Neuronal stem cell (in vitro differentiated cells): Measurements from ENCODE around the gene CLTCL1.
"Not testable (repeated sequence)": the region's sequence is repeated elsewhere in the genome, so short reads cannot be mapped to it uniquely, and the experiment has no call there.

Experiments
- DNase-seq: peaks from one replicate; pipeline ENCODE4 v3.0.0-alpha.2; 2013; ENCODE audit warnings: low spot score
- H2AFZ ChIP-seq: one replicate; pipeline ENCODE4 v1.6.1; 2013; ENCODE audit warnings: mild to moderate bottlenecking, low read length, inconsistent platforms
- H2AK5ac ChIP-seq: 2 replicates; pipeline ENCODE4 v1.6.1; 2013; ENCODE audit warnings: low read depth, mild to moderate bottlenecking, inconsistent platforms, low read length, moderate library complexity, mixed read lengths
- H2BK120ac ChIP-seq: 2 replicates; pipeline ENCODE4 v1.6.1; 2013; ENCODE audit warnings: low read depth, mild to moderate bottlenecking, inconsistent platforms, low read length, moderate library complexity, mixed read lengths
- H2BK12ac ChIP-seq: one replicate; pipeline ENCODE4 v1.6.1; 2013; ENCODE audit warnings: low read length, inconsistent platforms
- H2BK15ac ChIP-seq: 2 replicates; pipeline ENCODE4 v1.6.1; 2013; ENCODE audit warnings: mild to moderate bottlenecking, low read length, inconsistent platforms, mixed read lengths
- H2BK5ac ChIP-seq: one replicate; pipeline ENCODE4 v1.6.1; 2013; ENCODE audit warnings: inconsistent platforms, mild to moderate bottlenecking, low read length, moderate library complexity
- H3K14ac ChIP-seq: one replicate; pipeline ENCODE4 v1.6.1; 2013; ENCODE audit warnings: low read length, inconsistent platforms
- H3K18ac ChIP-seq: 2 replicates; pipeline ENCODE4 v1.6.1; 2013; ENCODE audit warnings: low read length, inconsistent platforms
- H3K23ac ChIP-seq: 2 replicates; pipeline ENCODE4 v1.6.1; 2013; ENCODE audit warnings: low read depth, mild to moderate bottlenecking, mixed read lengths, low read length, inconsistent platforms; ENCODE audit not compliant: poor library complexity
- H3K27ac ChIP-seq: replicated peaks from 3 replicates; pipeline ENCODE4 v1.5.1; 2013; ENCODE audit warnings: low read length, inconsistent platforms
- H3K27me3 ChIP-seq, 3 experiments: 2 replicates each; pipeline ENCODE4 v1.6.1; 2013; ENCODE audit warnings: low read length in 3 of 3, mild to moderate bottlenecking in 2 of 3, inconsistent platforms in 1 of 3, low read depth in 1 of 3, mixed read lengths in 1 of 3, moderate library complexity in 1 of 3; ENCODE audit not compliant: control insufficient read depth in 3 of 3, insufficient read depth in 3 of 3
- H3K36me3 ChIP-seq, 2 donors: replicated peaks in 1 of 2; 2 replicates each; pipeline ENCODE4 v1.6.1; 2013; ENCODE audit warnings: low read length in 2 of 2; ENCODE audit not compliant: control insufficient read depth in 2 of 2, insufficient read depth in 2 of 2
- H3K4ac ChIP-seq: 2 replicates; pipeline ENCODE4 v1.6.1; 2013; ENCODE audit warnings: inconsistent platforms, mild to moderate bottlenecking, low read length, moderate library complexity
- H3K4me1 ChIP-seq, 2 donors: 1 replicate in 1 of 2; 2 replicates in 1 of 2; pipeline ENCODE4 v1.6.1; 2013; ENCODE audit warnings: low read length in 2 of 2, low read depth in 1 of 2; ENCODE audit not compliant: control insufficient read depth in 2 of 2, insufficient read depth in 1 of 2
- H3K4me2 ChIP-seq: one replicate; pipeline ENCODE4 v1.6.1; 2013; ENCODE audit warnings: mild to moderate bottlenecking, low read length, inconsistent platforms; ENCODE audit not compliant: insufficient read depth, poor library complexity, severe bottlenecking
- H3K4me3 ChIP-seq, 2 donors: 2 replicates each; pipeline ENCODE4 v1.5.1; 2013; ENCODE audit warnings: low read length in 2 of 2, mild to moderate bottlenecking in 2 of 2, inconsistent platforms in 1 of 2, moderate library complexity in 1 of 2
- H3K79me1 ChIP-seq: one replicate; pipeline ENCODE4 v1.6.1; 2013; ENCODE audit warnings: low read depth, mild to moderate bottlenecking, inconsistent platforms, low read length, moderate library complexity
- H3K9ac ChIP-seq: one replicate; pipeline ENCODE4 v1.6.1; 2013; ENCODE audit warnings: mild to moderate bottlenecking, low read depth, low read length, inconsistent platforms; ENCODE audit not compliant: poor library complexity
- H3K9me3 ChIP-seq, 2 donors: replicated peaks in 1 of 2; 2 replicates each; pipeline versions ENCODE3 to v1.6.1; 2013; ENCODE audit warnings: low read length in 2 of 2, mild to moderate bottlenecking in 2 of 2, inconsistent platforms in 1 of 2, low read depth in 1 of 2, mixed read lengths in 1 of 2, moderate library complexity in 1 of 2; ENCODE audit not compliant: control insufficient read depth in 2 of 2, insufficient read depth in 1 of 2
- H4K8ac ChIP-seq: one replicate; pipeline ENCODE4 v1.6.1; 2013; ENCODE audit warnings: low read depth, mild to moderate bottlenecking, inconsistent platforms, low read length, moderate library complexity
- H4K91ac ChIP-seq: one replicate; pipeline ENCODE4 v1.6.1; 2013; ENCODE audit warnings: low read length, low read depth, mild to moderate bottlenecking, inconsistent platforms; ENCODE audit not compliant: poor library complexity
- WGBS, 2 donors: extraction: QIAGEN DNeasy Blood & Tissue Kit; methylation state at CpG; one replicate each; pipeline ENCODE4 v1.1.7; 2013; ENCODE audit warnings: missing lambda C conversion rate in 2 of 2, mixed read lengths in 1 of 2; ENCODE audit not compliant: insufficient read length in 2 of 2, insufficient replicate concordance in 1 of 2; ENCODE audit errors: extremely low coverage in 2 of 2; 5-methylcytosine and 5-hydroxymethylcytosine counted together

The CLTCL1 gene

DNA sequence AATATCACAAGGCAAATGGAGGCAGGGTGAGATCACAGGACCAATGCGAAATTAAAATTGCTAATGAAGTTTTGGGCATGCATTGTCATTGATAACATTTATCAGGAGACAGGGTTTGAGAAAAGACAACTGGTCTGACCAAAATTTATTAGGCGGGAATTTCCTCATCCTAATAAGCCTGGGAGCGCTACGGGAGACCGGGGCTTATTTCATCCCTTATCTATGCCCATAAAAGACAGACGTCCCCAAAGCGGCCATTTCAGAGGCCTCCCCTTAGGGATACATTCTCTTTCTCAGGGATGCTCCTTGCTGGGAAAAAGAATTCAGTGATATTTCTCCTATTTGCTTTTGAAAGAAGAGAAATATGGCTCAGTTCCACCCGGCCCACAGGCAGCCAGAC, 28.6 kb upstream of the CLTCL1 start:
- not testable (repeated sequence) for H3K14ac ChIP-seq, H3K4me3 ChIP-seq, H4K91ac ChIP-seq, H2AFZ ChIP-seq, H3K79me1 ChIP-seq, H2BK120ac ChIP-seq, H2AK5ac ChIP-seq, H3K4me2 ChIP-seq, H3K27ac ChIP-seq, H2BK12ac ChIP-seq, H3K36me3 ChIP-seq, H2BK15ac ChIP-seq, H3K9ac ChIP-seq, H3K18ac ChIP-seq, H4K8ac ChIP-seq, H3K4me1 ChIP-seq, H3K27me3 ChIP-seq, H3K4ac ChIP-seq, H3K23ac ChIP-seq, H2BK5ac ChIP-seq, DNase-seq
- peaks cover 2 to 10% of the 10 kb centered on the region in 2 donors for H3K9me3 ChIP-seq
- WGBS, 2 donors = no CpG with 5 or more reads among the region's 8 CpGs

DNA sequence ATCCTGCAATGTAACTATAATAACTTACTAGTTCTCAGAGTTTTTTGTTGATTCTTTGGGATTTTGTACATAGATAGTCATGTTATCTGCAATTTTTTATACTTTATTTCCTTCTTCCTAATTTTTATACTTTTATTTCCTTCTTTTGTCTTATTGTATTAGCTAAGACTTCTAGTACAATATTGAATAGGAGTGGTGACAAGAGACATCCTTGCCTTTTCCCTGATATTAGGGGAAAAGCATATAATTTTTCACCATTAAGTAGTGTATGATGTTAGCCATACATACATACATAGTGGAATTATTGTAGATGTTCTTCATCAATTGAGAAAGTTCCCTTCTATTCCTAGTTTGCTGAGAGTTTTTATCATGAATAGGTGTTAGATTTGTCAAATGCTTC, 27.8 kb upstream of the CLTCL1 start:
- Histone ChIP-seq H3K4me3 (no peak overlapping the region), H3K14ac (no peak overlapping the region), H2BK5ac (no peak overlapping the region), H3K9me3 (peaks cover 2 to 10% of the 10 kb centered on the region in 2 donors), H2AK5ac (no peak overlapping the region), H2BK120ac (no peak overlapping the region), H3K4me1 (no peaks in the 10 kb centered on the region), H3K27me3 (no peaks in the 10 kb centered on the region), H3K9ac (no peak overlapping the region), H2AFZ (no peak overlapping the region), H2BK15ac (no peak overlapping the region), H3K4ac (no peak overlapping the region), H3K23ac (no peak overlapping the region), H4K91ac (no peak overlapping the region), H3K4me2 (no peak overlapping the region), H2BK12ac (no peak overlapping the region), H3K36me3 (no peaks in the 10 kb centered on the region), H3K27ac (no peak overlapping the region), H4K8ac (no peak overlapping the region), H3K18ac (no peak overlapping the region), H3K79me1 (no peaks in the 10 kb centered on the region)
- DNase-seq = no peak

DNA sequence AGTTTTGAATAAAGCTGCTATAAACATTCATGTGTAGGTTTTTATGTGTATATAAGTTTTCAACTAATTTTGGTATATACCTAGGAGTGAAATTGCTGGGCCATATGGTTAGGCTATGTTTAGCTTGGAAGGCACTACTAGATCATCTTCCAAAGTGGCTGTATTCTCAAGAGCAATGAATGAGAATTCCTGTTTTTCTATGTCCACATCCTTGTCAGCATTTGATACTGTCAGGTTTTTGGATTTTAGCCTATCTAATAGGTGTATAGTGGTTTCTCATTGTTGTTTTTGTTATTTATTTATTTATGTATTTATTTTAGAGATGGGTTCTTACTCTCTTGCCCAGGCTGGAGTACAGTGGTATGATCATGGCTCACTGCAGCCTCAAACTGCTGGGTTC, 26.3 kb upstream of the CLTCL1 start:
- Histone ChIP-seq H2BK5ac (no peak overlapping the region), H4K8ac (no peak overlapping the region), H2BK12ac (no peak overlapping the region), H3K36me3 (no peaks in the 10 kb centered on the region), H3K27ac (no peak overlapping the region), H2BK120ac (no peak overlapping the region), H3K23ac (no peak overlapping the region), H3K18ac (no peak overlapping the region), H2AFZ (no peak overlapping the region), H3K79me1 (no peaks in the 10 kb centered on the region), H3K9ac (no peak overlapping the region), H3K4me3 (no peak overlapping the region), H2BK15ac (no peak overlapping the region), H3K9me3 (peaks cover 2 to 8% of the 10 kb centered on the region in 2 donors), H3K4me2 (no peak overlapping the region), H2AK5ac (no peak overlapping the region), H3K27me3 (no peaks in the 10 kb centered on the region), H4K91ac (no peak overlapping the region), H3K4ac (no peak overlapping the region), H3K14ac (no peak overlapping the region), H3K4me1 (no peaks in the 10 kb centered on the region)
- no peak for DNase-seq

DNA sequence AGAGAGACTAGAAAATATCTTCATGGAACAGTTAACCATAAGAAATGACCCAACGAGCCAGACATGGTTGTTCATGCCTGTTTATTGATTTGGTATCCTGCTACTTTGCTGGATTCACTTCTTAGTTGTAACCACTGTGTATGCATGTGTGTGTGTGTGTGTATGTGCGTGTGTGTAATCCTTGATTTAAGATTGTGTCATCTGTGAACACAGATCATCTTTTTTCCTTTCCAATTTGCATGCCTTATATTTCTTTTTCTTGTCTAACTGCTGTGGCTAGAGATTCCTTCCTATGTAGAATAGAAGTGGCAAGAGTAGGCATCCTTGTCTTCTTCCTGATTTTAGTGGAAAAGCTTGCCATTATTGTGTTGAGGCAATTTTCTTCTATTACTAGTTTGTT, 16.4 kb upstream of the CLTCL1 start:
- Histone ChIP-seq H3K14ac (no peak overlapping the region), H3K9ac (no peak overlapping the region), H3K18ac (no peak overlapping the region), H2AK5ac (no peak overlapping the region), H2BK5ac (no peak overlapping the region), H3K4ac (no peak overlapping the region), H2BK120ac (no peak overlapping the region), H3K79me1 (no peaks in the 10 kb centered on the region), H3K9me3 (no peaks in the 10 kb centered on the region), H3K23ac (no peak overlapping the region), H4K91ac (no peak overlapping the region), H2BK15ac (no peak overlapping the region), H2BK12ac (no peak overlapping the region), H3K4me2 (no peak overlapping the region), H3K36me3 (no peaks in the 10 kb centered on the region), H2AFZ (no peak overlapping the region), H3K4me1 (no peaks in the 10 kb centered on the region), H3K27me3 (no peaks in the 10 kb centered on the region), H3K27ac (no peak overlapping the region), H4K8ac (no peak overlapping the region), H3K4me3 (no peak overlapping the region)
- no peak for DNase-seq
- whole genome bisulfite sequencing, 2 donors = no CpG with 5 or more reads among the region's 2 CpGs
